SK-N-SH (cell line): Measurements from ENCODE around the gene ENO1. TPM values are rescaled to one million over a fixed set of nuclear protein-coding genes. Genes with fewer than 3 reads are reported as not detected.

Source experiments
- CTCF ChIA-PET: fragments of 300-600, 350-600 bp; formaldehyde crosslinking; extraction: SDS; loops from one replicate; lab custom pipeline; 2021; lab: Yijun Ruan, JAX
- POLR2A ChIA-PET: fragments of 350-600 bp; sonication (Branson Sonifier 250); formaldehyde crosslinking; extraction: SDS; loops from one replicate; lab custom pipeline; 2020; ENCODE audit warnings: antibody characterized with exemption, inconsistent platforms; lab: Yijun Ruan, JAX
- DNase-seq: peaks from one replicate; pipeline ENCODE4 v3.0.0; 2012
- H2AFZ ChIP-seq: fragments of 200-600 bp; sonication (generic); 2 replicates; pipeline ENCODE4 v1.8.1; 2016; ENCODE audit warnings: antibody characterized with exemption, mild to moderate bottlenecking, low read depth
- H3F3A ChIP-seq: fragments of 200-600 bp; sonication (generic); replicated peaks from 2 replicates; pipeline ENCODE3; 2016; ENCODE audit warnings: antibody characterized with exemption, mild to moderate bottlenecking; ENCODE audit not compliant: insufficient read depth
- H3K27ac ChIP-seq, 2 experiments: fragments of 200-500 bp in 1 of 2; fragments of 200-600 bp in 1 of 2; sonication (Bioruptor generic) in 1 of 2; sonication (generic), shearing (Covaris generic) in 1 of 2; 2 replicates each; pipeline versions ENCODE4 v1.5.1 to v1.6.1; 2014 to 2016; ENCODE audit warnings: low read depth in 2 of 2, inconsistent platforms in 1 of 2, low read length in 1 of 2, mild to moderate bottlenecking in 1 of 2, mixed read lengths in 1 of 2
- H3K27me3 ChIP-seq: fragments of 200-600 bp; sonication (generic), shearing (Covaris generic); 2 replicates; pipeline ENCODE4 v1.6.1; 2016; ENCODE audit warnings: mixed run types; ENCODE audit not compliant: insufficient read depth
- H3K36me3 ChIP-seq, 2 experiments: fragments of 200-500 bp in 1 of 2; fragments of 200-600 bp in 1 of 2; sonication (Bioruptor generic) in 1 of 2; sonication (generic) in 1 of 2; replicated peaks in 1 of 2; 2 replicates each; pipeline versions ENCODE3 to v1.5.1; 2014 to 2016; ENCODE audit warnings: low read length in 1 of 2, mild to moderate bottlenecking in 1 of 2; ENCODE audit not compliant: insufficient read depth in 2 of 2, control insufficient read depth in 1 of 2
- H3K4me1 ChIP-seq, 2 experiments: fragments of 200-500 bp in 1 of 2; fragments of 200-600 bp in 1 of 2; sonication (Bioruptor generic) in 1 of 2; sonication (generic), shearing (Covaris generic) in 1 of 2; 2 replicates each; pipeline versions ENCODE4 v1.5.1 to v1.6.1; 2014 to 2016; ENCODE audit warnings: low read depth in 1 of 2, low read length in 1 of 2, mixed run types in 1 of 2; ENCODE audit not compliant: insufficient read depth in 2 of 2, control insufficient read depth in 1 of 2
- H3K4me2 ChIP-seq: fragments of 200-600 bp; sonication (generic), shearing (Covaris generic); 2 replicates; pipeline ENCODE4 v1.6.1; 2017; ENCODE audit warnings: mixed run types
- H3K4me3 ChIP-seq, 2 experiments: fragments of 200-500 bp in 1 of 2; fragments of 200-600 bp in 1 of 2; sonication (Bioruptor generic) in 1 of 2; sonication (generic), shearing (Covaris generic) in 1 of 2; 2 replicates each; pipeline versions ENCODE4 v1.5.1 to v1.8.1; 2014 to 2016; ENCODE audit warnings: low read depth in 2 of 2, inconsistent platforms in 1 of 2, low read length in 1 of 2, mild to moderate bottlenecking in 1 of 2, mixed read lengths in 1 of 2, moderate library complexity in 1 of 2
- H3K79me2 ChIP-seq: fragments of 200-600 bp; sonication (generic); 2 replicates; pipeline ENCODE4 v1.8.1; 2017; ENCODE audit warnings: mild to moderate bottlenecking; ENCODE audit not compliant: insufficient read depth
- H3K9ac ChIP-seq: fragments of 200-600 bp; sonication (generic); 2 replicates; pipeline ENCODE4 v1.6.1; 2017; ENCODE audit warnings: mixed run types
- H3K9me2 ChIP-seq: fragments of 200-600 bp; sonication (generic); 2 replicates; pipeline ENCODE4 v1.6.1; 2017; ENCODE audit warnings: mixed run types
- H3K9me3 ChIP-seq: fragments of 200-600 bp; sonication (generic); 2 replicates; pipeline ENCODE4 v1.6.1; 2017; ENCODE audit warnings: mixed run types, mild to moderate bottlenecking, moderate library complexity
- H4K20me1 ChIP-seq: fragments of 200-600 bp; sonication (generic); 2 replicates; pipeline ENCODE4 v1.6.1; 2017; ENCODE audit warnings: mild to moderate bottlenecking, mixed run types; ENCODE audit not compliant: insufficient read depth
- CHD2 ChIP-seq: fragments of 150-350 bp; IDR thresholded peaks from 2 replicates; pipeline ENCODE4 v1.6.1; 2018; ENCODE audit warnings: low read length; ENCODE audit not compliant: partially characterized antibody
- ELF1 ChIP-seq: IDR thresholded peaks from 2 replicates; pipeline ENCODE4 v1.4.0; 2012
- EZH2phosphoT487 ChIP-seq: fragments of 200-600 bp; sonication (generic); IDR thresholded peaks from 2 replicates; pipeline ENCODE4 v1.6.1; 2017; ENCODE audit warnings: low read depth, mixed run types, mild to moderate bottlenecking, antibody characterized with exemption, moderate library complexity, borderline replicate concordance
- FOXJ3 ChIP-seq: sonication (generic); formaldehyde crosslinking; IDR thresholded peaks from 2 replicates; pipeline ENCODE4 v1.5.1; 2020; ENCODE audit warnings: mild to moderate bottlenecking, missing genetic modification reagents
- FOXM1 ChIP-seq: IDR thresholded peaks from 2 replicates; pipeline ENCODE4 v1.4.0; 2012; ENCODE audit warnings: low read depth, mild to moderate bottlenecking
- GABPA ChIP-seq: IDR thresholded peaks from 2 replicates; pipeline ENCODE4 v1.4.0; 2012; ENCODE audit warnings: low read depth, mild to moderate bottlenecking
- GATA2 ChIP-seq: sonication (generic); formaldehyde crosslinking; IDR thresholded peaks from 2 replicates; pipeline ENCODE4 v1.5.0; 2020; ENCODE audit warnings: mild to moderate bottlenecking, missing genetic modification reagents
- JUND ChIP-seq: IDR thresholded peaks from 2 replicates; pipeline ENCODE4 v1.4.0; 2012
- MXI1 ChIP-seq: IDR thresholded peaks from 2 replicates; pipeline ENCODE4 v1.6.1; 2012; ENCODE audit warnings: mild to moderate bottlenecking, low read depth, low read length, improper control_type of control experiment
- POLR2AphosphoS5 ChIP-seq: IDR thresholded peaks from 2 replicates; pipeline ENCODE4 v1.6.1; 2012; ENCODE audit warnings: low read depth, low read length
- RFX5 ChIP-seq: IDR thresholded peaks from 2 replicates; pipeline ENCODE4 v1.6.1; 2012; ENCODE audit warnings: mild to moderate bottlenecking, improper control_type of control experiment, low read length
- RXRA ChIP-seq: IDR thresholded peaks from 2 replicates; pipeline ENCODE4 v1.4.0; 2012; ENCODE audit warnings: low read depth, mild to moderate bottlenecking, borderline replicate concordance
- TAF1 ChIP-seq: IDR thresholded peaks from 2 replicates; pipeline ENCODE4 v1.6.1; 2012; ENCODE audit warnings: low read depth, mild to moderate bottlenecking, low read length, moderate library complexity, borderline replicate concordance
- YY1 ChIP-seq: IDR thresholded peaks from 2 replicates; pipeline ENCODE4 v1.4.0; 2012; ENCODE audit warnings: low read depth, mild to moderate bottlenecking
- WGBS: methylation state at CpG from one replicate; pipeline ENCODE4 v1.1.6; 2017; ENCODE audit warnings: low lambda C conversion rate; 5-methylcytosine and 5-hydroxymethylcytosine counted together
- polyA plus RNA-seq, 3 experiments: library from polyadenylated mRNA; depleted of rRNA; stranded (reverse); fragments of >200 nt; gene quantifications; 2 replicates each; pipeline ENCODE4 v1.2.3, GENCODE V29; 2012
- TF ChIP-seq, protein P1 (sequence below): IDR thresholded peaks from 2 replicates; pipeline ENCODE4 v1.4.0; 2012; ENCODE audit warnings: low read depth
- TF ChIP-seq, protein P2 (sequence below): IDR thresholded peaks from 2 replicates; pipeline ENCODE4 v1.6.1; 2012; ENCODE audit warnings: mild to moderate bottlenecking, low read depth, low read length, moderate library complexity

ENO1 gene
- polyA plus RNA-seq, 1 of the 3 experiments (the other 2 are of a cell fraction): 1,599 TPM

- TF ChIP-seq ELF1 (no peak), MXI1 (no peak), RXRA (no peak), RFX5 (no peak), POLR2AphosphoS5 (no peak)
Measured at GRCh38 chr1:8871539-8871935, 6.9 kb downstream of the ENO1 start (continued).

DNA sequence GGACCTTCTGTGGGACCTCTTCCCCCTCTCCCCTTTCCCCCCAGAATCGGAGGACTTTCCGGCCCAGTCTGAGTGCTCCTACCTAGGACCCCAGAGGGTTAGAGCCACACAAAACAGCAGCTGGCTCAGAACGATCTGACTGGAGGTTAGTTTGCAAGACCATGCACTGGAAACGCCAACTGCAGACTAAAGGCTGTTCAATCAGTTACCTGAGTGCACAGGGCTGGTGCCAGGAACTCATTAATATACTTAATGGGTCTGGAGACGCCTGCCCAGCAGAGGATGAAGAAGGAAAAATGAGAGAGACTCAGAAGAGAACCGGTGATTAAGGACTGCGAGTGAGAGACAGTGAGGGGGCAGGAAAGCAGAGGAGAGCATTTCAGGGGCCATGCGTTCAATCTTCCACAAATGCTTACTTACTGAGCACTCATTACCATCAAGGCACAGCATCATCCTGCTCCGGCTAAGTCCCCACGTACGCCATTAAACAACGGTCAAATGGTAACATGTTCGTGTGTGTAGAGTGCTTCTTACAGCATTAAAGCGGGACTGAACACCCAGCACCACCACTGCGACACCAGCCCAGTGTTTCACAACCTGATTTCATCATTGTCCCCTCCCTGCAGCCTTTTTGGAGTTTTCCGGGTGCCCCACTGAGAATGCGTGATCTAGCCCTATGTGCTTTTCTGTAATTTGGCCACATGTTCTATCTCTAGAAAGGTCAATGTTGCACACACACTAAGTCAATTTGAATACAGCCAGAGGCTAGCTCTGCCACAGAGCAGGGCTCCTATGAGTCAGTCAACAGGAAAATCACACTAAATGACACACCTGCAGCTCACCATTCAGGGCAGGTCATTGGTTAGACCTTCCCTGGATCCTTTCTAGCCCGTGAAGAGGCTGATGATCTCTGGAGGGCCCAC is 7.6 kb downstream of the ENO1 start:
- H3K36me3 ChIP-seq: peaks cover 80 to 91% of the 10 kb centered on the region in 2 experiments
- H3K4me2 ChIP-seq: peak overlapping the region; percentile 56; the same call in 1 of the 2 replicates
- H3F3A ChIP-seq: peaks cover 87% of the 10 kb centered on the region
- no peak overlapping the region for H2AFZ ChIP-seq
- H3K9ac ChIP-seq: no peak overlapping the region
- CTCF ChIA-PET: interaction anchor here (1.4 to 2.2 kb wide), 3 partner anchors 9 to 47 kb away, joined by 3 to 21 read pairs (median 6); no protein-coding TSS in a partner anchor
- H3K79me2 ChIP-seq: peaks cover 96% of the 10 kb centered on the region
- H3K27me3 ChIP-seq: no peaks in the 10 kb centered on the region
- no peaks in the 10 kb centered on the region for H3K9me3 ChIP-seq
- no peaks in the 10 kb centered on the region for H3K9me2 ChIP-seq
- POLR2A ChIA-PET: interaction anchor here (1.7 kb wide), 1 partner anchor 11 kb away, joined by 5 read pairs; no protein-coding TSS in a partner anchor
- no peak for TF ChIP-seq FOXM1
- no peak for TF ChIP-seq GATA2
- TF ChIP-seq, protein P1, sequence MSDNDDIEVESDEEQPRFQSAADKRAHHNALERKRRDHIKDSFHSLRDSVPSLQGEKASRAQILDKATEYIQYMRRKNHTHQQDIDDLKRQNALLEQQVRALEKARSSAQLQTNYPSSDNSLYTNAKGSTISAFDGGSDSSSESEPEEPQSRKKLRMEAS: no peak
- TF ChIP-seq GABPA: no peak
- no peak for TF ChIP-seq POLR2AphosphoS5
- no peak for TF ChIP-seq TAF1
- no peak for TF ChIP-seq EZH2phosphoT487
- TF ChIP-seq CHD2: no peak
- TF ChIP-seq JUND: no peak
- TF ChIP-seq, protein P2, sequence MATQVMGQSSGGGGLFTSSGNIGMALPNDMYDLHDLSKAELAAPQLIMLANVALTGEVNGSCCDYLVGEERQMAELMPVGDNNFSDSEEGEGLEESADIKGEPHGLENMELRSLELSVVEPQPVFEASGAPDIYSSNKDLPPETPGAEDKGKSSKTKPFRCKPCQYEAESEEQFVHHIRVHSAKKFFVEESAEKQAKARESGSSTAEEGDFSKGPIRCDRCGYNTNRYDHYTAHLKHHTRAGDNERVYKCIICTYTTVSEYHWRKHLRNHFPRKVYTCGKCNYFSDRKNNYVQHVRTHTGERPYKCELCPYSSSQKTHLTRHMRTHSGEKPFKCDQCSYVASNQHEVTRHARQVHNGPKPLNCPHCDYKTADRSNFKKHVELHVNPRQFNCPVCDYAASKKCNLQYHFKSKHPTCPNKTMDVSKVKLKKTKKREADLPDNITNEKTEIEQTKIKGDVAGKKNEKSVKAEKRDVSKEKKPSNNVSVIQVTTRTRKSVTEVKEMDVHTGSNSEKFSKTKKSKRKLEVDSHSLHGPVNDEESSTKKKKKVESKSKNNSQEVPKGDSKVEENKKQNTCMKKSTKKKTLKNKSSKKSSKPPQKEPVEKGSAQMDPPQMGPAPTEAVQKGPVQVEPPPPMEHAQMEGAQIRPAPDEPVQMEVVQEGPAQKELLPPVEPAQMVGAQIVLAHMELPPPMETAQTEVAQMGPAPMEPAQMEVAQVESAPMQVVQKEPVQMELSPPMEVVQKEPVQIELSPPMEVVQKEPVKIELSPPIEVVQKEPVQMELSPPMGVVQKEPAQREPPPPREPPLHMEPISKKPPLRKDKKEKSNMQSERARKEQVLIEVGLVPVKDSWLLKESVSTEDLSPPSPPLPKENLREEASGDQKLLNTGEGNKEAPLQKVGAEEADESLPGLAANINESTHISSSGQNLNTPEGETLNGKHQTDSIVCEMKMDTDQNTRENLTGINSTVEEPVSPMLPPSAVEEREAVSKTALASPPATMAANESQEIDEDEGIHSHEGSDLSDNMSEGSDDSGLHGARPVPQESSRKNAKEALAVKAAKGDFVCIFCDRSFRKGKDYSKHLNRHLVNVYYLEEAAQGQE: no peak
- no peak for TF ChIP-seq YY1
- TF ChIP-seq FOXJ3 (CRISPR knock-in tag): no peak
- no peak for TF ChIP-seq MXI1
- H3K4me3 ChIP-seq: no peak overlapping the region
- WGBS: 84% methylated on average over 18 of the region's 18 CpGs
- peaks cover 32 to 56% of the 10 kb centered on the region in 2 experiments for H3K4me1 ChIP-seq
- H4K20me1 ChIP-seq: peaks cover 94% of the 10 kb centered on the region
- H3K27ac ChIP-seq: peak overlapping the region in 1 of 2 experiments; percentile 97; a peak in 3 of 4 replicates
- no peak for DNase-seq
